NCI-H1092 treated with DMSO at 0.1 percent for 48 hours (cell line): ENCODE results near the gene TMED8.
"Not testable (repeated sequence)": the region's sequence is repeated elsewhere in the genome, so short reads cannot be mapped to it uniquely, and the experiment has no call there.

Source experiments
- DNase-seq: peaks from one replicate; lab custom pipeline; 2025; lab: John Stamatoyannopoulos, UW

The TMED8 gene

DNA sequence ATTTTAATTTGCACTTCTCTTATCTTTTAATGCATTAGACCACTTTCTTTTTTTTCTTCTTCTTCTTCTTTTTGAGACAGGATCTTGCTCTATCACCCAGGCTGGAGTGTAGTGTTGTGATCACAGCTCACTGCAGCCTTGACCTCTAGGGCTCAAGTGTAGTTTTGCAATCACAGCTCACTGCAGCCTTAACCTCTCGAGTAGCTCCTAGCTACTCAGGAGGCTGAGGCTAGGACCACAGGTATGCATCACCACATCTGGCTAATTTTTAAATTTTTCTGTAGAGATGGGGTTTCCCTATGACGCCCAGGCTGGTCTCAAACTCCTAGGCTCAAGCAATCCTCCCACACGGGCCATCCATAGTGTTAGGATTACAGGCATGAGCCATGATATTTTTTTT lies 12.7 kb downstream of the TMED8 start:
- no peak for DNase-seq

- no peak for DNase-seq
Measured at GRCh38 chr14:77359626-77360025, 17.3 kb downstream of the TMED8 start.

DNA sequence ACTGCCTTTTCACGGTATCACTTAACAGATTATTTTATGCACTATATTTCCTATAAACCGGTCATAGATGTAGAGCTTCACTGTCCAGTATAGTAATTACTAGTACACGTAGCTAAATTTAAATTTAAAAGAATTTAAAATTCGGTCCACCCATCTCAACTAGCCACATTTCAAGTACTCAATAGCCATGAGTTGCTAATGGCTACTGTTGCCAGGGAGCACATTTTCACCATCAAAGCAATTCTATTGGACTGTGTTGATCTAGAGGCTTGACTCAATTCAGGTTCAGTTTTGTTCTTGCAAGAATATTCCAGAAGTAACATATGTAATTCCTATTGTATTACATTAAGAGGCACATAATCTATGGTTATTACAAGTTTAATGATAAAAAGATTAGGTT lies 20.0 kb downstream of the TMED8 start:
- DNase-seq = no peak

DNA sequence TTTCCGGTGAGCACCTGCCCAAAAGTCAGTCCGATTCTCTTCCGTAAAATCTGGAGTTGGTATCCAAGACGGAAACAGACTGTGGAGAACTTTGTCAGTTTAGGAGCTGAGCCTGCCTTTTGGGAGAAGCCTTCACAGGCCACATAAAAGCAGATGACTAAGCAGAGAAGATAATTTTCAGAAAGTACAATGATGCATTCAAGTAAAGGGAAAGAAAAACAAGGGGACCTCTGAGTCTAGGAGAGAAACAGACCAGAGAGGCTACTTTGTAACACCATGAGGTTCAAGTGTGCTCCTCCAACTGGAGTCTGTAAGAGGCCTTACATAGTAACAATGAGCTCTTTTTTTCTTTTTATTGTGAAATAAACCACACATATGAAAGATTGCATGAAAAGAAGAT lies 21.1 kb downstream of the TMED8 start:
- no peak for DNase-seq

GRCh38 chr14:77353469-77354141 lies 23.3 kb downstream of the TMED8 start:
- no peak for DNase-seq

GRCh38 chr14:77347751-77348150 lies 29.1 kb downstream of the TMED8 start:
- no peak for DNase-seq

DNA sequence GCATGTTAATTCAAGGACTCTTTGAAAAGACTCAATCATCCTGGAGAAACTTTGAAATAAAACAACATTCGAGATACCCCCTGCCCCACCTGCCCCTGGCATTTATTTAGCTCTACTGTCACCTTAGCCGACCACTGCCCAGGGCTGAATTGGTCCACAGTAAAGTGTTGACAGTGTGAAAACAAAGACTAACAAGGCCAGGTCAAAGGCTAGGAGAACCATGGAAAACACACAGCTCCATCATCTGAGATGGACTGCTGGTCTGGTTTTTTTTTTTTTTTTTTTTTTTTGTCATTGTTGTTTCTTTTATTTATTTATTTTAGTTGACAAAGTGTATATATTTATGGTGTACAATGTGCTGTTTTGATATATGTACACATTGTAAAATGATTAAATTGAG lies 30.4 kb downstream of the TMED8 start:
- DNase-seq = no peak

DNA sequence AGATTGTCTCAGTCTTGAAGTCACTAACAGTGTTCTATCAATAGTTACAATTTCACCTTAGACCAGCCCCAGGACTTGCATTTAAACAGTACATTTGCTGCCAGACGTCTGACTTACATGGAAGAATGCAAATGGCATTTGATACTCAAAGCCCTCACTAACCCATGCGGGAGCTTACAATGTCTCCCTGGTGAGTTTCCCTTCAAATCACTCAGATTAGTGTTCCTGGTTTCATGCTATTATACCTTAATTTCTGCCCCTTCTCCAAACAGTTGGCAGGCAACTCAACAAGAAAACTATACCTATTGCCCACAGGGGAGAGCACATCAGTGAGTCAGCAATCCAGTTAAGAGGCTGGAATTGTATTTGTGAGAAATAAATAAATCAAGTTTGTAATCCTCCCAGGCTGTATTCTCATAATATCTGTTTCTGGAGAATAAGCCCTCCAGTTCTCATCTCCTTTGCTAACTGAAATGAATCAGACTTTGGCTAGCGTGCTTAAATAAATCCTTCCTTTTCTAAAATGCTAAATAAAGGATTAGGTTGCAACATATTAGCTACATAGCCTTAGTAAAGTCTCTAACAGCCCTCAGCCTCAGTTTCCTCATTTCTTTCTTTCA lies 32.4 kb downstream of the TMED8 start:
- no peak for DNase-seq

DNA sequence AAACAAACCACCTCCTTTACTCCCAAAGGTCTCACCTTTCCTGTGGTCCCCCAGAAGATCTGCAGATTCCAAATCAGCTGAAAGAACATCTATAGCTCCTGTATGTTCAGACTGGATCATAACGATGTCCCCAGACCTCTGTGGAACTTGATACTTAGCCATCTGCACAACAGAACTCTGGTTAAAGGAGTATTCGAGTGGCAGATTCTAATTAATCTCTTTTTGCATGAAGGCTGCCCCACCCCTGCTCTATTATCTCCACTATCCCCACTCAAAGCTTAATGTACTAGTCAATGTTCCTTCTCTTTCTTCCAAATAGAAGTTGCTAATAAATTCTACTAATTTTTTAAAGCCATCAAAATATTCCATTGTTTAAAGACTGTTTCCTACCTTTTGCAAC lies 33.2 kb downstream of the TMED8 start:
- no peak for DNase-seq

DNA sequence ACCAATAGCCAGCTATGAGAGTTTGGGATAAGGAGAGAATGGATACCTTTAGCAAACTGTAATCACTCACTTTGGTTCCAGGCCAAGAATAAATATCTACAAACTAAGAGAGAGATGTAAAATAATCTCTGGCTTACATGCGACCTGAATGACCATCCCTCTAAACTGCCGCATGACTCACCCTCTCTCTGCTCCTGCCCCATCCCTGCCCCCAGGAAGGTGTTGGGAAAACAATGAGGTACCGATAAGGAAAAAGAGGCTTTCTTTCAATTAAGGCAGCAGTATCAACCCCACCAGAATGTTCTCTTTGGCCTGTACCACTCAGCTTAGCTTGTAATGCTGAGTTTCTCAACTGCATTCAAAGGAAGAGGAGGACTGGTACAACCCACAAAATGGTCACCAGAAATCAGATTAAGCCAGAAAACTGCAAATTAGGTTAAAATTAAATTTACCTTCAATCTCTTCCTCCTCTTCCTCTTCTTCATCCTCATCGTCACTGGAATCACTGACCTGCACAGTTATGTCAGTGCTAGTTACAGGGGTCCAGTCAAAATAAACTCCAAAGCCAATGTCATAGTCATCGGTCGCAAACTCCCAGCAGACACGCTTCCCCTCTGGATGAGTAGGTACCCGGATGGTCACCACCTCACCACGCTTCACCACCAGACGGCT lies 34.0 kb downstream of the TMED8 start:
- DNase-seq = no peak

DNA sequence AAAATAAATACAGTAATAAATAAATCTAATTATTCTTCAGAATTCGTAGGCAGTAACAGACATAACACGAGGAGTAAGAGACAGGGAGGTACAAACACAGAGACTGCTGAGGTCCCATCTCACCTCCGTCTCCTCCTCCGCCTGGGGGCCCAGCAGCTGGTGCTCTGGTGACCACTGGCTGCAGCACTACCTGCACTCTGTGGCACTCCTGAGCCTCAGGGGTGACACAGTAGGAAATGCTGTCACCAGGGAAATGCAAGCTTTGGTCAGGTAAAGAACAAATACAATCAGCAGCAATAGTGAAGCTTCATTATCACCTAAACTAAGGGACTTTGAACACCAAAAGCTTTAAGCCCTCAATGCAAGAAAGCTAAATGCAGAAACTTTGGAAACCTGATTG lies 36.5 kb downstream of the TMED8 start:
- no peak for DNase-seq

- no peak for DNase-seq
Measured at GRCh38 chr14:77339407-77339806, 37.5 kb downstream of the TMED8 start.

DNA sequence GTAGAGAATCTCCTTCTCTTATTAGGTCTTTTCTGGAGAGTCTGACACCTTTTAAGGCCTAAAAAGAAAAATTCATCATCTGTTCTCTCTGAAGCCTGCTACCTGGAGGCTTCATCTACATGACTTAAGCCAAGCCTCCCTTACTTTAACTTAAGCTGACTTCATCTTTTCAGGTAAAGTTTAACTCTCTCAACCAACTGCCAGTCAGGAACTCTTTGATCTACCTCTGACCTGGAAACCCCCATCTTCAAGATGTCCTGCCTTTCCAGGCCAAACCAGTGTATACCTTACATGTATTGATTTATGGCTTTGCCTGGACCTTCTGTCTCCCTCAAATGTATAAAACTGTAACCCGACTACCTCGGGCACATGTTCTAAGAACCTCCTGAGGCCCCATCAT lies 38.6 kb downstream of the TMED8 start:
- DNase-seq = no peak

DNA sequence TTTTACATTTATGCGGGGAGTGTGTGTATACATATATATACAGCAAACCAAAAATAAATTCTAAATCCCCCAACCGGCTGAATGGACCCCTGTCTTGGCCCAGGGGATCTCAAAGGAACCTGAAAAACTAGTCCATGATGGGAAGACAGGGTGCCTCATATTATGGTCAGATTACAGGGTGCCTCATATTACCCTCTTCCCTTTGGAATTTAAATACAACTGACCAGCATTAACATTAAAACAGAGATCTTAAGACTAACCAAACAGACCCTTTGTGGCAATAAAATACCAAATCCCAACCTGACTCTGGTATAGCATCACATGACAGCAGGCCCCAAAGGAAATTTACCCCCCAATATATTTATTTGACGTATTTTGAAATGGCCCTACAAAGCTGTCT lies 39.0 kb downstream of the TMED8 start:
- no peak for DNase-seq

DNA sequence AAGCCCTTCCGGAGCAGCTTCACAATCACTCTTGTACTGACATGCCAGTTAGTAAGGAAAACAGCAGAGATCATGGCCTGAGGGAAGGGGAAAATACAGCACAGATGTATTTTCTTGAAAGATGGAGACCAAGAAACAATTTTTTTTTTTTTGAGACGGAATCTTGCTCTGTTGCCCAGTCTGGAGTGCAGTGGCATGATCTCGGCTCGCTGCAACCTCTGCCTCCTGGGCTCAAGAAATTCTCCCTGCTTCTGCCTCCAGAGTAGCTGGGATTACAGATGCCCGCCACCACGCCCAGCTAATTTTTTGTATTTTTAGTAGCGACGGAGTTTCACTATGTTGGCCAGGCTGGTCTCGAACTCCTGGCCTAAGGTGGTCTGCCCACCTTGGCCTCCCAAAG lies 39.6 kb downstream of the TMED8 start:
- DNase-seq = not testable (repeated sequence)

DNA sequence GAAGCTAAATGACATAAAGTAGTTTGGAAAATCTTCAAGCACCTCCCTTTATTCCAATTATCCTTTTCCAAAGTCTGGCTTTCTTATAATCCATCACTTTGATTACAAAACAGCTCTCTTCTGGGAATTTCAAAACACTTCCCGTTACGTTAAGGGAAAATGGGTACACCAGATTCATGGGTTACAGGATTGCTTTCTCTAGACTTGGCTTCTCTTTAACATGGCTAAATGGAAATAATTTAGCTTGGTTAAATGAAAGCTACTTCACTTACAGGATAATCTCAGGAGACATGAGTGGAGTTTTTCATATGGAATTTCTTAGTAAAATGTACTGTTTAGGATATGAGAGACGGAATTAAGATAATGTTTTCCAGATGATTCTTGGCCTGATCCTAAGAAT lies 41.3 kb downstream of the TMED8 start:
- no peak for DNase-seq

DNA sequence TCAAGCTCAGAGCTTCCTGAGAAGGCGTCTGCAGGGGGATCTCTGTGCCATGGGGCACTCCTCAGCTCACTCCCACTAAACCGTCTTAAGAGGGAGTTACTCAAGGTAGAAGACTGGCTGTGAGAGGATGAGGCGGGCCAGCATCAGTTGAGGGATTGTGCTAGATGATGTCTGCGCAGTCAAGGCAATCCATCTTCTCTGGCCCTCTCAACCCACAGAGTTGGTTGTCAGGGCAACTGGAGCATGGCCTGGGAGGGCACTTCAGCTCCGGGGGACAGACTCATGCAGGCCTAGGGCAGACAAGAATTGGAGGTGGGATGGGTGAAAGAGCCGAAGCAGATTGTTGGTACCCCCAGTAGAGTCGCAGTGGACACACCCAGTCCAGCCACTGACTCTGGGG lies 47.0 kb downstream of the TMED8 start:
- DNase-seq = no peak

DNA sequence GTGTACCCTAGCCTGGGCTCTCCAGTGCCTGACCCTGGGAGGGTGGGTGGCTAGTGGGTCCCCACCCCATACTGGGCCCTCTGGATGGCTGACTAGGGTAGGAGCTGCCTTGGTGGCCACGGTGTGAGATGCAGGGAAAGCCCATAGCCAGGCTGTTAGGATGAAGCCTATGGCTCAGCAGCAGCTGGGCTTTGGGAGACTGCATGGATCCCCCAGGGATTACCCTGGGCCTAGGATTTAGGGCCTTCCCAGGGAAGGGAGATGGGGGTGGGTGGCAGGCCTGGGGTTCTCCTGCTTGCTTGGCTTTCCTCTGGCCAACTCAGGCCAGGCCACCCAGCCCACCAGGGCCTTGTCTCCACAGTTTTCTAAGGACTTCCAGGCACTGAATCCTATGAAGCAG lies 49.8 kb downstream of the TMED8 start:
- DNase-seq = no peak

- DNase-seq = no peak
Measured at GRCh38 chr14:77325746-77326094, 51.2 kb downstream of the TMED8 start.

DNA sequence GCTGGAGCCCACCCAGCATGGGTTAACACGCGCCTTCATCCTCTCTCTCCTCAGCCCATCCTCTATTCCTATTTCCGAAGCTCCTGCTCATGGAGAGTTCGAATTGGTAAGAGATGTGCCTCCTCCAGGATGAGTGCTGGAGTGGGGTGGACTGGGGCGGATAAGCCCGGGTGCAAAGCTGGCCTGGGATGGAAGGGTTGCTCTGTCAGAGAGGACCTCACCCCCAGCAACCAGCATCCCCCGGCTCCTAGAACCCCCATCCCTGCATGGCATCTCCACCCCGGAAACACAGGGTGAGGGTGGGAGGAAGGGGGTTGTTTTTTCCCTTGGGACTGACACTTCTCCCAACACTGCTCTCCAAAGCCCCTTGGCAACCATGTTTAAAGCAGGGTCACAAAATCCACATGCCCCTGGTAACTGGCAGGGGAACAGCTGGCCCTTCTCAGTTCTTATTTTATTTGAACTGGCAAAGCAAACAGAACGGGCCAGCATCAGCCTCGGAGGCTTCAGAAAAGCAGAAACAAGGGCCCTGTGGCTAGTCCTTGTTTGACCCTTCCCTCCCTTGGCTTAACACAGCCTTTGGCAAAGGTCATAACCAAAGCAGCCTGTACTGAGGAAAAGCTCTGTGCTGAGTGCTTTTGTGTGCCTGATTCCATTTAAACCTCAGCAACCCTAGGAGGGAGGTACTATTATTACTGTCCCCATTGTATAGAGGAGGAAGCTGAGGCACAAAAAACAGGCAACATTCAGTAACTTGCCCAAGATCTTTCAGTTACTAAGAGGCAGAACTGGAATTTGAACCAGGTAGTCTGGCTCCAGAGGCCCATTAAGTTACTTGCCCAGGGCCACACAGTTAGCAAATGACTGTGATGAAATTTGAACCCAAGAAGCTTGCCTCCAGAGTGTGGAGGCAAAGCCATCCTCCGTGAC lies 51.8 kb downstream of the TMED8 start:
- DNase-seq = peak; percentile 26

DNA sequence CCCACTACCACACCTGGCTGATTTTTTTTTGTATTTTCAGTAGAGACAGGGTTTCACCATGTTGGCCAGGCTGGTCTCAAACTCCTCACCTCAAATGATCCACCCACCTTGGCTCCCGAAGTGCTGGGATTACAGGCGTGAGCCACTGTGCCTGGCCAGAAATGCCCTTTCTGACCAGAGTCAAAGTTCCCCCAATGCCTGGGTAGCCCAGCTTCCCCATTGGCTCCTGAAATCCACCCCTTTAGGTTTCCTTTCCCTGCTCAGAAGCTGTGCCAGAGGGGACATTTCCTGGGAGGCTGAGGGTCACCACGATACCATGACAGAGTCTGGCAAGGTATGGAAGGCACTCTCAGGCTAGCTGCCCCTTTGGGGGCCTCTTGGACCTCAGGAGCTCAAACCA lies 52.6 kb downstream of the TMED8 start:
- DNase-seq = no peak

DNA sequence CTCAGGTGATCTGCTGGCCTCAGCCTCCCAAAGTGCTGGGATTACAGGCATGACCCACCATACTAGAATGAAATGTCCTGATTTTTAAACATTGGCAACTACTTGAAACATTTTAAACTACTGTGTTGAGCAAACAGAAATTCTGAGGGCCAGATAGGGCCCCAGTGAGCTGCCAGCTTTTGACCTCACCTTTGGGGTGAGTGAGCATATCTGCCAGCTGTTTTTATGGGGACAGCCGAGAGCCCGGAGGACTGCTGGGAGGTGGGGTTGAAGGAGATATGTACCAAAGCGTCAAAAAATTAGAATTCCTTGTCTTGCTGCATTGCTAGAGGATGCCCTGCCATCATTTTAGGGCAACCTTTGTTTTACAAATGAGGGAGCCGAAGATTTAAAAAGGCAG lies 53.3 kb downstream of the TMED8 start:
- no peak for DNase-seq

- no peak for DNase-seq
Measured at GRCh38 chr14:77322951-77323350, 53.9 kb downstream of the TMED8 start.
